HCT116 (cell line): ENCODE data around the gene LASP1NB.
"Not testable (repeated sequence)": the region's sequence is repeated elsewhere in the genome, so short reads cannot be mapped to it uniquely, and the experiment has no call there.

ENCODE experiments used
- ATAC-seq: fragments of 200-7000 bp; cut with Tn5 transposase; 2 replicates; pipeline ENCODE4 v1.9.1; 2020; ENCODE audit warnings: mild to moderate bottlenecking, moderate library complexity
- BruUV-seq: library from RNA; stranded (reverse); fragments of 400-500 nt; replicated peaks from 2 replicates; lab custom pipeline; 2021; lab: Mats Ljungman, UMichigan
- CTCF ChIA-PET: fragments of 300-600 bp; sonication (Branson Sonifier 250); formaldehyde crosslinking; loops from one replicate; lab custom pipeline; 2021; ENCODE audit warnings: antibody characterized with exemption; lab: Charles Lee
- POLR2A ChIA-PET: fragments of 300-600, 350-600 bp; sonication (Branson Sonifier 250); formaldehyde crosslinking; loops from one replicate; lab custom pipeline; 2021; ENCODE audit warnings: antibody characterized with exemption; lab: Charles Lee
- RAD21 ChIA-PET, 2 experiments: fragments of 300-600 bp; sonication (Branson Sonifier 250); formaldehyde crosslinking; loops; one replicate each; lab custom pipeline; 2023; ENCODE audit warnings: low total read pairs in 2 of 2; ENCODE audit not compliant: uncharacterized antibody in 2 of 2, unreplicated experiment in 2 of 2, low non-redundant PET in 1 of 2; lab: Charles Lee
- DNase-seq: peaks from one replicate; pipeline ENCODE4 v3.0.0-alpha.2; 2010; ENCODE audit warnings: low read depth, low spot score
- H2AFZ ChIP-seq: fragments of 200-600 bp; shearing (Covaris generic), sonication (generic); 2 replicates; pipeline ENCODE4 v1.6.1; 2017; ENCODE audit warnings: low read depth, mixed run types, mixed read lengths, antibody characterized with exemption, low read length; ENCODE audit not compliant: poor library complexity, severe bottlenecking
- H3K27ac ChIP-seq: 2 replicates; pipeline ENCODE4 v1.5.1; 2012; ENCODE audit warnings: low read depth, low read length
- H3K27me3 ChIP-seq: fragments of 200-600 bp; sonication (generic); 2 replicates; pipeline ENCODE4 v1.6.1; 2016; ENCODE audit warnings: mixed run types, low read length, mixed read lengths; ENCODE audit not compliant: insufficient read depth
- H3K36me3 ChIP-seq, 2 experiments: fragments of 200-500 bp in 1 of 2; fragments of 200-600 bp in 1 of 2; sonication (Bioruptor generic) in 1 of 2; sonication (generic) in 1 of 2; 2 replicates each; pipeline versions ENCODE4 v1.5.1 to v1.6.1; 2014 to 2016; ENCODE audit warnings: low read length in 2 of 2, inconsistent platforms in 1 of 2, mixed read lengths in 1 of 2, mixed run types in 1 of 2; ENCODE audit not compliant: insufficient read depth in 2 of 2, control insufficient read depth in 1 of 2
- H3K4me1 ChIP-seq, 2 experiments: fragments of 200-600 bp in 1 of 2; sonication (generic) in 1 of 2; 2 replicates each; pipeline versions ENCODE4 v1.5.1 to v1.6.1; 2012 to 2017; ENCODE audit warnings: low read length in 2 of 2, inconsistent platforms in 1 of 2, mild to moderate bottlenecking in 1 of 2, mixed read lengths in 1 of 2, mixed run types in 1 of 2, moderate library complexity in 1 of 2; ENCODE audit not compliant: insufficient read depth in 2 of 2, control insufficient read depth in 1 of 2
- H3K4me2 ChIP-seq: fragments of 200-600 bp; sonication (generic); 2 replicates; pipeline ENCODE4 v1.6.1; 2017; ENCODE audit warnings: mixed run types, low read length, mixed read lengths
- H3K4me3 ChIP-seq, 2 experiments: fragments of 200-600 bp in 1 of 2; sonication (generic) in 1 of 2; replicated peaks in 1 of 2; 2 replicates each; pipeline ENCODE4 v1.5.1; 2011 to 2016; ENCODE audit warnings: low read length in 2 of 2, control low read depth in 1 of 2, low read depth in 1 of 2, mild to moderate bottlenecking in 1 of 2, mixed read lengths in 1 of 2, mixed run types in 1 of 2
- H3K79me2 ChIP-seq: fragments of 200-600 bp; sonication (generic); 2 replicates; pipeline ENCODE4 v1.6.1; 2017; ENCODE audit warnings: mild to moderate bottlenecking, mixed run types, low read length, moderate library complexity, mixed read lengths; ENCODE audit not compliant: insufficient read depth
- H3K9ac ChIP-seq: fragments of 200-600 bp; sonication (generic); 2 replicates; pipeline ENCODE4 v1.6.1; 2016; ENCODE audit warnings: low read length, mixed read lengths
- H3K9me2 ChIP-seq: fragments of 200-600 bp; sonication (generic), shearing (Covaris generic); 2 replicates; pipeline ENCODE4 v1.6.1; 2017; ENCODE audit warnings: mixed run types, mild to moderate bottlenecking, moderate library complexity; ENCODE audit not compliant: insufficient read depth
- H3K9me3 ChIP-seq, 2 experiments: fragments of 200-500 bp in 1 of 2; fragments of 200-600 bp in 1 of 2; sonication (Bioruptor generic) in 1 of 2; sonication (generic) in 1 of 2; 2 replicates each; pipeline ENCODE4 v1.6.1; 2014 to 2017; ENCODE audit warnings: low read length in 2 of 2, mixed read lengths in 2 of 2, inconsistent platforms in 1 of 2, low read depth in 1 of 2, mild to moderate bottlenecking in 1 of 2, mixed run types in 1 of 2, moderate library complexity in 1 of 2; ENCODE audit not compliant: control insufficient read depth in 1 of 2, insufficient read depth in 1 of 2
- H4K20me1 ChIP-seq: fragments of 200-600 bp; sonication (generic), shearing (Covaris generic); 2 replicates; pipeline ENCODE4 v1.6.1; 2017; ENCODE audit warnings: mixed run types, mild to moderate bottlenecking, moderate library complexity; ENCODE audit not compliant: insufficient read depth
- JUND ChIP-seq: IDR thresholded peaks from 2 replicates; pipeline ENCODE4 v1.6.1; 2012
- intact Hi-C: fragments of 100-400 bp; cut with micrococcal nuclease; formaldehyde crosslinking; loops from 2 replicates; pipeline ENCODE4 v1.10.0; 2022

Gene LASP1NB

DNA sequence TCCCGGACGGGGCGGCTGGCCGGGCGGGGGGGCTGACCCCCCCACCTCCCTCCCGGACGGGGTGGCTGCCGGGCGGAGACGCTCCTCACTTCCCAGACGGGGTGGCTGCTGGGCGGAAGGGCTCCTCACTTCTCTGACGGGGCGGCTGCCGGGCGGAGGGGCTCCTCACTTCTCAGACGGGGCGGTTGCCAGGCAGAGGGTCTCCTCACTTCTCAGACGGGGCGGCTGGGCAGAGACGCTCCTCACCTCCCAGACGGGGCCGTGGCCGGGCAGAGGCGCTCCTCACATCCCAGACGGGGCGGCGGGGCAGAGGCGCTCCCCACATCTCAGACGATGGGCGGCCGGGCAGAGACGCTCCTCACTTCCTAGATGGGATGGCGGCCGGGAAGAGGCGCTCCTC is 5.4 kb downstream of the LASP1NB start:
- H4K20me1 ChIP-seq, H3K4me3 ChIP-seq, H3K9me2 ChIP-seq, ATAC-seq, BruUV-seq, H3K4me1 ChIP-seq, H2AFZ ChIP-seq, H3K9me3 ChIP-seq, H3K27ac ChIP-seq, intact Hi-C loops, H3K36me3 ChIP-seq, H3K9ac ChIP-seq, H3K4me2 ChIP-seq, H3K79me2 ChIP-seq, POLR2A ChIA-PET, DNase-seq, CTCF ChIA-PET, H3K27me3 ChIP-seq, RAD21 ChIA-PET: not testable (repeated sequence)

DNA sequence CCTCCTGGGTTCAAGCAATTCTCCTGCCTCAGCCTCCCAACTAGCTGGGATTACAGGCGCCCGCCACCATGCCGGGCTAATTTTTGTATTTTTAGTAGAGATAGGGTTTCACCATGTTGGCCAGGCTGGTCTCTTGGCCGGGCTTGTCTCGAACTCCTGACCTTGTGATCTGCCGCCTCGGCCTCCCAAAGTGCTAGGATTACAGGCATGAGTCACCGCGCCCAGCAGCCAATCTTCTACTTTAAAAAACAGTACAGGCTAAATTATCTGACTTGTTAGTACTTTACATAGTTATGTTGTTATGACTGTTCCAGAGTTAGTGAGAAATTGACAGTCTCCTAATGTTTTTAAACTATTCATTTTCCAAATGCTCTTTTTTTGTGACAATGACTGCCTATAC is 8.5 kb downstream of the LASP1NB start:
- H3K27ac ChIP-seq, CTCF ChIA-PET, H2AFZ ChIP-seq, H3K9me3 ChIP-seq, H3K4me1 ChIP-seq, ATAC-seq, H3K4me2 ChIP-seq, H4K20me1 ChIP-seq, DNase-seq, H3K27me3 ChIP-seq, H3K4me3 ChIP-seq, H3K36me3 ChIP-seq, H3K9me2 ChIP-seq, BruUV-seq, RAD21 ChIA-PET, H3K79me2 ChIP-seq, H3K9ac ChIP-seq, intact Hi-C loops, POLR2A ChIA-PET: not testable (repeated sequence)

DNA sequence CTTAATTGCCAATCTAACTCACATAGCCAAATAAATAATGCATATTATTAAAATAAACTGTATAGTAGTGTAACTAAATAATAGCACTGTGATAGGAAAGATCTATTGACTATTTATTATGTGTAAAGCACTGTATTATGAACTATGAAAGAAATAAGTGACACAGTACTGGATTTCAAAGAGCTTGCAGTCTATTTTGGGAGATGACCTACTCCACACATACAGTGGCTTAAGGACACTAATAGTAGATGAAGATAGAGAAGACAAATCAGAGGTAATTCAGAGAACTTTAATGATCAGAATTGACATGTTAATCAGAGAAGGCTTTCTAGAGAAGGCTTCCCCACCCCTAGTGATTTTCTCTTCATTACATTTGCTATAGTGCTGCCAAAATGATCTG is 14.6 kb downstream of the LASP1NB start:
- no peak overlapping the region for H3K4me2 ChIP-seq
- no peak overlapping the region for H3K9ac ChIP-seq
- POLR2A ChIA-PET = interaction anchor here (0.6 kb wide), 1 partner anchor 320 kb away, joined by 4 read pairs; no protein-coding TSS in a partner anchor
- RAD21 ChIA-PET = no interaction called here
- no peaks in the 10 kb centered on the region; the same call in 1 of the 2 replicates for H3K27me3 ChIP-seq
- no peaks in the 10 kb centered on the region for H3K9me2 ChIP-seq
- ATAC-seq = no peak
- CTCF ChIA-PET = interaction anchor here (0.6 kb wide), 1 partner anchor 8 kb away, joined by 3 read pairs; no protein-coding TSS in a partner anchor
- H3K4me3 ChIP-seq = no peak overlapping the region
- H3K36me3 ChIP-seq = no peaks in the 10 kb centered on the region
- H4K20me1 ChIP-seq = no peaks in the 10 kb centered on the region
- H3K4me1 ChIP-seq = no peaks in the 10 kb centered on the region
- H3K27ac ChIP-seq = no peak overlapping the region
- no peak overlapping the region for H2AFZ ChIP-seq
- intact Hi-C loops = no loop called here
- no peaks in the 10 kb centered on the region for H3K79me2 ChIP-seq
- DNase-seq = no peak
- TF ChIP-seq JUND = no peak
- no peaks in the 10 kb centered on the region for H3K9me3 ChIP-seq
- no TSS peak for BruUV-seq
